HG02623 (cell line): ENCODE measurements around the gene WDFY3.
"Not testable (repeated sequence)": the region's sequence is repeated elsewhere in the genome, so short reads cannot be mapped to it uniquely, and the experiment has no call there.

ENCODE experiments used
- ATAC-seq: cut with Tn5 transposase; IDR thresholded peaks from one replicate; pipeline ENCODE4 v1.9.1; 2021; ENCODE audit warnings: moderate library complexity; ENCODE audit not compliant: unreplicated experiment

WDFY3 gene

GRCh38 chr4:84683064-84683850, 283.2 kb downstream of the WDFY3 start:
- ATAC-seq: no peak

- not testable (repeated sequence) for ATAC-seq
Measured at GRCh38 chr4:84682661-84683060, 283.8 kb downstream of the WDFY3 start.

GRCh38 chr4:84681486-84682274, 284.8 kb downstream of the WDFY3 start:
- ATAC-seq: no peak

- ATAC-seq: no peak
Measured at GRCh38 chr4:84680956-84681355, 285.5 kb downstream of the WDFY3 start.

- no peak for ATAC-seq
Measured at GRCh38 chr4:84678976-84679744, 287.3 kb downstream of the WDFY3 start.

- ATAC-seq: no peak
Measured at GRCh38 chr4:84677995-84678394, 288.5 kb downstream of the WDFY3 start.

- no peak for ATAC-seq
Measured at GRCh38 chr4:84677093-84677492, 289.4 kb downstream of the WDFY3 start.

- ATAC-seq: no peak
Measured at GRCh38 chr4:84673475-84674240, 292.8 kb downstream of the WDFY3 start.

GRCh38 chr4:84672177-84672576, 294.3 kb downstream of the WDFY3 start:
- no peak for ATAC-seq

GRCh38 chr4:84669201-84669600, 297.3 kb downstream of the WDFY3 start:
- ATAC-seq: no peak

GRCh38 chr4:84666439-84666838, 300.1 kb downstream of the WDFY3 start:
- ATAC-seq: no peak

GRCh38 chr4:84664767-84665166, 301.7 kb downstream of the WDFY3 start:
- not testable (repeated sequence) for ATAC-seq

- ATAC-seq: no peak
Measured at GRCh38 chr4:84661191-84661939, 305.1 kb downstream of the WDFY3 start.

GRCh38 chr4:84660606-84661005, 305.9 kb downstream of the WDFY3 start:
- ATAC-seq: no peak

- ATAC-seq: no peak
Measured at GRCh38 chr4:84652478-84652877, 314.0 kb downstream of the WDFY3 start.

- no peak for ATAC-seq
Measured at GRCh38 chr4:84651499-84651898, 315.0 kb downstream of the WDFY3 start.

GRCh38 chr4:84648863-84649647, 317.4 kb downstream of the WDFY3 start:
- ATAC-seq: no peak

GRCh38 chr4:84648178-84648577, 318.3 kb downstream of the WDFY3 start:
- no peak for ATAC-seq

- ATAC-seq: no peak
Measured at GRCh38 chr4:84647312-84647884, 319.1 kb downstream of the WDFY3 start.
